Measurements from ENCODE around the gene GATAD2A.
"Not testable (repeated sequence)": the region's sequence is repeated elsewhere in the genome, so short reads cannot be mapped to it uniquely, and the experiment has no call there.

The GATAD2A gene, protein sequence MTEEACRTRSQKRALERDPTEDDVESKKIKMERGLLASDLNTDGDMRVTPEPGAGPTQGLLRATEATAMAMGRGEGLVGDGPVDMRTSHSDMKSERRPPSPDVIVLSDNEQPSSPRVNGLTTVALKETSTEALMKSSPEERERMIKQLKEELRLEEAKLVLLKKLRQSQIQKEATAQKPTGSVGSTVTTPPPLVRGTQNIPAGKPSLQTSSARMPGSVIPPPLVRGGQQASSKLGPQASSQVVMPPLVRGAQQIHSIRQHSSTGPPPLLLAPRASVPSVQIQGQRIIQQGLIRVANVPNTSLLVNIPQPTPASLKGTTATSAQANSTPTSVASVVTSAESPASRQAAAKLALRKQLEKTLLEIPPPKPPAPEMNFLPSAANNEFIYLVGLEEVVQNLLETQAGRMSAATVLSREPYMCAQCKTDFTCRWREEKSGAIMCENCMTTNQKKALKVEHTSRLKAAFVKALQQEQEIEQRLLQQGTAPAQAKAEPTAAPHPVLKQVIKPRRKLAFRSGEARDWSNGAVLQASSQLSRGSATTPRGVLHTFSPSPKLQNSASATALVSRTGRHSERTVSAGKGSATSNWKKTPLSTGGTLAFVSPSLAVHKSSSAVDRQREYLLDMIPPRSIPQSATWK

DNA sequence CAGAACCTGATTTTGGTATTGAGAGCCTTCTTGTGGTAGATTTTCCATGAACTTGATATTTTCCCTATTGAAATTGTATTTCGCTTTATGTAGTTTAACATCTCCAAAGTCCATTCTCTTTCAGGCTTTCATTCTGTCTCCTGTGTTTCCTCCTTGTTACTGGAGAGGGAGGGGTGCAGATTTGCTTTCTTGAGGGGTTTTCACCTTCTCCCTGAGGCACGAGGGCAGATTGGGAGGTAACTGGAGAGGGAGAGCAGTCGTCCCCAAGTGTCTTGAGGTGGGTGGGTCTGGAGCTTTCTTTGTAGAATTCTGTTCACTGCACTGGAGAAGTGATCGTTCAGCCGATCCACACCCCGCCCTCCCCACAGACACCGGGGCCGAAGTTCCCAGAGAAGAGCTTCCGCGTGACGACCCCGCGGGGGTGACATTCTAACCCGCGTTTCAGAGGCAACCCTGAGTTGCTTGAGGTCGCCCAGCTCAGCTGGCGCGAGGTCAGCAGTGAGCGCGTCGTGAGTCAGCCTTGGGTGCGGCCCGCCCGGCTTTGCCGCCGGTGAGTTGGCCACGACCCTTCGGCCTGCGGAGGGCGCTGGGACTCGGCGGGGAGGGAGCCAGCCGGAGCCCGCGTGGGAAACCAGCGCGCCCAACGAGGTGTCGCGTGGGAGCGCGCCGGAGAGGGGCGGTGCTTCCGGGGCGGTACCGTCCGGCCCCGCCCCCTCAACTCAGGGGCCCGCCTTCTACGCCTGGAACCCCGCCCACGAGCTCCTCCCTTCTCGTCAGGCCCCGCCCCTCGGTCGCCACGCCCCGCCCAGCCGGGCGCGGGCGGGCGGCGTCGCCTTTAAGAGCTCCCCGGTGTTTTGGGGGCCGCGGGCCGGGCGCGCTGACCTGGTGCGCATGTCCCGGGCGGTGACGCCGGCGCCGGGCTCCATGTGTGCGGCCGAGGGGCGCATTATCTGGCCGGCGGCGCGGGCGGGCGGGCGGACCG, at the start of gene GATAD2A:
Gene GATAD2A, plus strand, starts transcription at position 797 of the 982 bp plus-strand sequence. CDS start 59,671 bp downstream, outside the sequence.
- peak; percentile 63 for DNase-seq

DNA sequence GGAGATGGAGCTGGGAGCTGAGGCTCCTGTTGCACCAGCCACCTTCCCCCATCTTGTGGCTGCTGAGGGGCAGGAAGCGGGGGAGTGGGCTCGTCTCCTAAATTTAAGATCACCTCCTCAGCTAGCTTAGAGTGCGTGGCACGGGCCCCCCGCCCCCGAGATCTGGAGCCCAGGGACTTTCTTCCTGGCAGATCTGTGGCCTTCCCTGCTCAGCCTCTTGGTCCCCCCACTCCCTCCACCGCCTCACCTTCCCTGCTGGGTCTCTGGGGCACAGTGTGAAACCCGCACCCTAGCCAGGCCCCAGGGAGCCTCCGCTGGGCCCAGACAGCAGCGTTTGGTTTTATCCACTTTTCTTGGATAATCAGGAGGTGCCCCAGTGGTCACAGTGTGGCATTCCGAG, 49.0 kb upstream of the GATAD2A start:
- no peak for DNase-seq

DNA sequence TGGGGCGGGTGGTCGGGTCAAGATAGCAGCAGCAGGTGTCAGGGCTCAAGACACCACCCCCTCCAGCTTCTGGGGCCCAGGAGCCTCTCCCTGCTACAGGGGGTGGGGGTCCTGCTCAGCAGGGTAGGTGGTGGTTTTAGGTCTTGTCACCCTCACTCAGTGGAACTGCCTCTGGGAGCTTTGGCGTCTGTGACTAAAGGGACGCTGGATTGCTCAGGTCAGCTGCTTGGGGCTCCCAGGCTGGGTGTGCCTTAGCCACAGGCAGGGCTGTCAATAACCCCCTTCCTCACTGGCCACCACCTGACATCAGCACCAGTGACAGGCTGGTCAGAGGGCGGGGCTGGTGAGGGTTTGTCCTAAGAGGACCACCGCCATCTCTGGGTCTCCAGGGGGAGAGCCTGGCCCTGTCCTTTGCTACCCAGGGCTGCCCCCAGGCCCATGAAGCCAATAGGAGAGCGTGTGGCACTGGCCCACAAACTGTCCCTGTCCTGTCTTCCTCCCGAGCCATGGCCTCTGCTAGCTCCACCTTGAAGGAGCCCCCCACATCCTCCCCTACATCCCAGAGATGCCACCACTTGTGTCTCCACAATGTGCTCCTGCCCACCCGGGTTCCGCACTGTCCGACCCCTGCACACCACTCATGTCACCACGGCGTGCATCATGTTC, 48.4 kb upstream of the GATAD2A start:
- no peak for DNase-seq

DNA sequence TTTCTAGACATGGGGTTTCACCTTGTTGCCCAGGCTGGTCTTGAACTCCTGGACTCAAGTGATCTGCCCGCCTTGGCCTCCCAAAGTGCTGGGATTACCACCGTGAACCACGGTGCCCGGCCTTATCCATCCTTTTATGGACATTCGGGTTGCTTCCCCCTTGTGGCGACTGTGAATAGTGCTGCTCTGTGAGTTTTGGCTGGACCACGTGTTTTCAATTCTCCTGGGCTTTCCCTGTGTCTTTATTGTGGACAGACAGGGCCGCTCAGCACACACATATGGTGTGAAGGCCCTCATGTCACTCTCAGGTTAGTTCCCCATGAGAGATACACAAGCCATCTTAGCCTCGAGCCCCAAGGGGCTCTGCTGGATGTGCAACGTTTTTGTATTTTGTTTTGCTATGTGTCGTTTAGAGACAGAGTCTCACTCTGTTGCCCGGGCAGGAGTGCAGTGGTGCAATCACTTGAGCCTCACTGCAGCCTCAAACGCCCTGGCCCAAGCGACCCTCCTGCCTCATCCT, 44.3 kb upstream of the GATAD2A start:
- peak; percentile 28 for DNase-seq

DNA sequence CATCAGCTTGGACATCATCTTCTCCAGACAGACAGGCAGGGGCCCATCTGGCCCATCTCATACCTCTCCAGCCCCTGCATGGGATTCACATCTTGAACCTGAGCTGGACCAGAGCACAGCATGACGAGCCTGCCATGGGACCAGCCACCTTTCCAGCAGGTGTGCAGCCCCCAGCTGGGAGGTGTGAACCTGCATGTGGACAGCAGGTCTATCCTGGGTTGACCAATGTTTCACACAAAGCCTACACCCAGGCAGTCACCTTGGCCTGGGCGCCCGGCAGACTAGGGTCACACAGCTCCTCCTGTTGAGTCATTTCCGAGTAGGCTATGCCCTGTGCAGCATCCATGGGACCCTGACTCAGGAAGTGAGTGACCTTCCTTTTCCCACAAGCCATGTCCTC, 43.4 kb upstream of the GATAD2A start:
- DNase-seq, result no peak

DNA sequence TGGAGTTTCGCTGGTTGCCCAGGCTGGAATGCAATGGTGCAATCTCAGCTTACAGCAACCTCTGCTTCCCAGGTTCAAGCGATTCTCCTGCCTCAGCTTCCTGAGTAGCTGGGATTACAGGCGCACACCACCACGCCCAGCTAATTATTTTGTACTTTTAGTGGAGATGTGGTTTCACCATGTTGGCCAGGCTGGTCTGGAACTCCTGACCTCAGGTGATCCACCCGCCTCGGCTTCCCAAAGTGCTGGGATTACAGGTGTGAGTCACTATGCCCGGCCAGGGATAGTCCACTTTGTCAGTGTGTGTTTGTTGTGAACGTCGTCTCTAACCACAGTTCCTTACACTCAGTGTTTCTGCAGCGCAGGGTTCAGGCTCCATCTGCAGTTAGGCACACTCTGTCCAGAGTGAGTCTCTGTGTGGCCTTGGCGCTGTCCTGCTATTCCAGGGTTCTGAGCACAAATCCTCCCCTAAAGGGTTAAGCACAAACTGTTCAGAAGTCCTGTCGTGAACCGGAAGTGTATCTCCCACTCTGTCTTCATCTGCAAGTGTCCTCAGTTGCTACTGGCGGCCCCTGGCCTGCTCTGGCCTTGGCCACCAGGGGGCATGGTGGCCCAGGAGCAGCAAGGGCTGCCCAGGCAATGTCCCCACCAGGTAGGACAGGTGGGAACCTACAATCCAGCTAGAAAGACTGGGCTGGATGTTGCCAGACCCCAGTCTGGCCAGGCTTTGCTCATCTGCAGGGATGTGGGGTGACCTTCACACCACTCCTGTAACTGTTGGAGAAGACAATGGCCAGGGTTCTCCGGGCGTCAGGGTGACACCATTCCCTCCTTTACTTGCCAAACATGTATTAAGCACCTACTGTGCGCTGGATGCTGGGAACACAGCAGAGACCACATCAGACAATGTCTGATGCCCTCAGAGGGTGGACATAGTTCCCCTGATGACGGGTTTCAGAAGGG, 38.8 kb upstream of the GATAD2A start:
- DNase-seq, result no peak

DNA sequence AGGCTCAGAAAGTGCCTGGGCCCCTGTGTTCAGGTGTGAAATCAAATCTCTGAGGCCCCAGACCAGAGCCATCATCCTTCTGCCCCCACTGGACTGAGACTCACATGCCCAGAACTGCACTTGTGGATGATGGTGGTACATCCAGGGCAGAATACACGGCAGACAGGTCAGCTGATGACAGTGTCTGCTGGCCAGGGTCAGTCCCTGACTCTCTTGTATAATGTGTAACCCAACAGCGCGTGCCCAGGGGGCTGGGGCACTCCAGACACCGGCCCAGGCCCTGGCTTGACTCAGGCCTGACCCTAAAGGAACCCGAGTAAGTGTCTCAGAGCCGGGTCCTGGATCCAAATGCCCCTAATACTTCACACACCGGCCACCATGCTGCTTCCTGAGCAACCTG, 37.4 kb upstream of the GATAD2A start:
- no peak for DNase-seq

DNA sequence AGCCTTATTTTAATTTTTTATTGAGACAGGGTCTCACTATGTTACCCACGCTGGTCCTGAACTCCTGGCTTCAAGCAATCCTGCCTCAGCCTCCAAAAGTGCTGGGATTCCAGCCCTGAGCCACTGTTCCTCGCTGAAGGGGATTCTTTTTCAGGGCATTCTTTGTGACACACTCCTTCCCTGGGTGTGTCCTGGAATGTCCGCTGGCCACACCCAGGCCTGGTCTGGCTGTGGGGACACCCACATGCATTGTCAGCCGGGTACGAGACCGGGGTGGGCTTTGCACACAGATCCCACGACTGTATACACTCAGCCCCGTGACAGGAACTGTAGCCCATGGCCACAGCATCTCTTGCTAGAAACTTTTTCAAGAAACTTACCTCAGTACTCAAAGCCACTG, 34.4 kb upstream of the GATAD2A start:
- DNase-seq, result no peak

DNA sequence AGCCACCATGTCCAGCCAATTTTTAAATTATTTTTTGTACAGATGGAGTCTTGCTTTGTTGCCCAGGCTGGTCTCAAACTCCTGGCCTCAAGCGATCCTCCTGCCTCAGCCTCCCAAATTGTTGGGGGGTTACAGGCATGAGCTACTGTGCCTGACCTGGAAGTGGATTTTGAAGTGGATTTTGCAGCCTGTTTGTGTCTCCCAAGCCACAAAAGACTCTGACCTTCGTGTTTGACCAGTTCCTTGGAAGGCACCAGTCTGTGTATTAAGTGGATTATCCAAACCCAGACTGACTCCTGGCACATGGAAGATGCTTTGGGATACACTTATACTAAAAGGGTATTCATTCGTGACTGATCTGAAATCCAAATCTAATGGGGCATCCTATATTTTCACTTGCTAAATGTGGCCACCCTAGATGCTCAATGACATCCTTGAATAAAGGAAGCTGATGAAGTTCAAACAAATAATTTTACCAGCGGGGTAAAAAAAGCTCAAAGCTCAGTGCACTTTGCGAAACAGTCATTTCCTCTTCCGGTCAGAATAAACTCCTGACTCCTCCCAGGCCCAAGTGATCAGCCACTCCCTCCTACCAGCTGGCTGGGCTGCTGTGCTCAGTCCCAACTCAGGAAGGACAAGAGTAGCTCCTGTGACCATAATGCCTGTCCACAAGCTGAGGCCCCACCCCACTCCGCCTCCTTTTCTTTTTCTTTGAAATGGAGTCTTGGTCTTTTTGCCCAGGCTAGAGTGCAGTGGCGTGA, 32.6 kb upstream of the GATAD2A start:
- no peak for DNase-seq

DNA sequence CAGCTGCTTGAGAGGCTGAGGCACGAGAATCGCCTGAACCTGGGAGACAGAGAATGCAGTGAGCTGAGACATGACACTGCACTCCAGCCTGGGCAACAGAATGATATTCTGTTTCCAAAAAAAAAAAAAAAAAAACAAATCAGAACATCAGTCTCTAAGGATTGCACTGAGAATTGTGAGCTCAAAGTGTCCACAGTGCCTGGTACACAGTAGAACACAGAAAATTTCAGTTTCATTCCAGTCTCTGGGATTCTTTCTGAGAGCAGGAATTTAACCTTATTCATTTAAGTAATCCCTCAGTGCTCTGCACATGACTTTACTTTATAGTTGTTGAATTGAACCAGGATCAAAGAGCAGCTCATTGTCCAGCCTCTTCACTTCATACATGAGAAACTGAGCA, 25.9 kb upstream of the GATAD2A start:
- no peak for DNase-seq

DNA sequence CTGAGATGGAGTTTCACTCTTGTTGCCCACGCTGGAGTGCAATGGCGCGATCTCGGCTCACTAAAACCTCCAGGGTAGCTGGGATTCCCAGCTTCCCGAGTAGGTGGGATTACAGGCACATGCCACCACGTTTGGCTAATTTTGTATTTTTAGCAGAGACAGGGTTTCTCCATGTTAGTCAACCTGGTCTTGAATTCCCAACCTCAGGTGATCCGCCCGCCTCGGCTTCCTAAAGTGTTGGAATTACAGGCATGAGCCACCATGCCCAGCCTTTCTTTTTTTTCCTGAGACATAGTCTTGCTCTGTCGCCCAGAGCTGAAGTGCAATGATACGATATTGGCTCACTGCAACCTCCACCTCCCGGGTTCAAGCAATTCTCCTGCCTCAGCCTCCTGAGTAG, 25.2 kb upstream of the GATAD2A start:
- DNase-seq, result not testable (repeated sequence)

DNA sequence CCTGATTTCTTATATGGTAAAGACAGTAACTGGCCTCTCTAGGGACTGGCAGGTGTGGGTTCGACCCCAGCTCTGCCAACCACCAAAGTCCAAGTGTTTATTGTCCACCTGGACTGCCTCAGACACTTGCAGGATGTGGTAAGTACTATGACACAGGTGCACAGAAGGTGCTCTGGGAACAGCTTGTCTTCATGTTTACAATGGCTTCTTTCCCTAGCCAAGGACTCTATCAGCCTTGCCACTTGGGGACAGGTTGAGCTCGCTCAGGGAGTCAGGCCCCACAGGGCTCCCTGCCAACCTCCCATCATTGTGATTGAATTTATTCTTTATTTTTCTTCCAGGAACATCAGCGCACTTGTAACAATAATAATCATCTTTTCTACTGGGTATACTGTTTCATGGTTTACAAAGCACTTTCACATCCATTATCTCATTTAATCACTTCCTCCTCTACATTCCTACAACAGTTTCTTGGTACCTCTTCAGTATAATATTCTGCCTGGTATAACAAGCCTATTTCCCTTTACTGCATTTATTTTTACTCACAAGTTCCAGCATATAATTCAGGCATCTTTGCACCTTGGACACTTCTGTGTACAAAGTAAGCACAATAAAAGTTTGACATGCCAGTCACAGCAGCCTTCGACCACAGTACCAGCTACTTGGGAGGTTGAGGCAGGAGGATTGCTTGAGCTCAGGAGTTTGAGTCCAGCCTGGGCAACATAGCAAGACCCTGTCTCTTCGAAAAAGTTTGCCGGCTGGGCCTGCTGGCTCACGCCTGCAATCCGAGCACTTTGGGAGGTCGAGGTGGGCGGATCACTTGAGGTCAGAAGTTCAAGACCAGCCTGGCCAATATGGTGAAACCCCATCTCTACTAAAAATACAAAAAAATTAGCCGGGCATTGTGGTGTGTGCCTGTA, 24.2 kb upstream of the GATAD2A start:
- DNase-seq, result no peak

DNA sequence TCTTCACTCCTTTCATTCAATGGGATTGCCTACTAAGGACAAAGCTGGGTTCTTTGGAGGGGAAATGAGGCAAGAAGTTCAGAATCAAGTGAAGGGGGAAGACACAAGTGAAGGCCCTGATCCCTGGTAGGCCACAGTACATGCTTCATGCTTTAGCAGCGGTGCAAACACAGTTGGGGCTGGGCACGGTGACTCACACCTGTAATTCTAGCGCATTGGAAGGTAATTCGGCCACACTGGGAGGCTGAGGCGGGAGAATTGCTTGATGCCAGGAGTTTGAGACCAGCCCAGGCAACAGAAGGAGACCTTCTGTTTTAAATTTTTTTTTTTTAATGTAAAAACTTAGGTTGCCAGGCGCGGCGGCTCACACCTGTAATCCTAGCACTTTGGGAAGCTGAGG, 23.4 kb upstream of the GATAD2A start:
- DNase-seq, result no peak

DNA sequence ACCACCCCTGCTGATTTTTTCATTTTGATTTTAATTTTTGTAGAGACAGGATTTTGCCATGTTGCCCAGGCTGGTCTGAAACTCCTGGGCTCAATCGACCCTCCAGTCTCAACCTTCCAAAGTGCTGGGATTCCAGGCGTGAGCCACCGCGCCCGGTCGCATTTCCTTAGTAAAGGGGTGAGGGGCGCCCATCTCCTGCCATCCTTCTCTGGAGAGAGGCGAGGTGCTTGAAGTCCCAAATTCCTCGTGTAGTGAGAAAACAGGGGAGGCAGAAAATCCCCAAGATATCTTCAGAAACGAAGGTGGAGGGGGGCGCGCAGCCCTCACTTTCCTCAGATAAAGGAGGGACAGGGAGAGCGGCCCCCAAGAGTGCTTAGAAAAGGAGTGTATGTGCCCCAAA, 21.0 kb upstream of the GATAD2A start:
- no peak for DNase-seq

DNA sequence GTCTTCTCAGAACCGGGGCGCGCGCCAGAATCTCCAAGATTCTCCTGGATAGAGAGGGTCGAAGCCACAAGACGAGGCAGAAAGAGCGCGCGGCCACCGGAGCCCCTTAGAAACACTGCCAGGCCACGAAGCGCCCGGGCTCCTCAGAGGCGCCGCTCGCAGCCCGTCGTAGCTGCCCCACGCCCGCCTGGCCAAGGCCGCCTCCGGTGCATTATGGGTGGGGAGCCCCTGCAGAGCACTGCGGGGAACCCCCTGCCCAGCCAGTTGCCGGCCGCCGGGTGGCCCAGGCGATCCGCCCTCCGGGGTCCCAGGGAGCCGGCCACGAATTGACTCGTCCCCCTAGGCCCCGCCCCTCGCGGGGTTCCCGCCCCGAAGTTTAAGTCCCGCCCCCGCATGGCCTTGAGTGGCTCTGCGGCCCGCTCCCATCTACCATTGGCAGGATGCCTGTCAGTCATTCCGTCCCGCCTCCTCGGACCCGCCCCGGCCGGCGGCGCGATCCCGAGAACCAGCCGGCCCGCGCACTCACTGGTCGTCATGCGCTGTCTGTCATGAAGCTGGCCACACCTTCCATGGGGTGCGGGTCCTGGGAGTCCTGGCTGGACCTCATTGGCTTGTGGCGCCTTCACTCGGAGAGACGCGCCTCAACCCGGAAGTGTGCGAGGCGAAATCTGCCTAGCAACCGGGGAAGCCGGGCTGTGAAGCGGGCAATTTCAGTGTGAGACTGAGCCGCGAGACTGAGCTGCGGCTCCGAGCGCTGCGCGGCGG, 20.2 kb upstream of the GATAD2A start:
- DNase-seq, result peak; percentile 99

DNA sequence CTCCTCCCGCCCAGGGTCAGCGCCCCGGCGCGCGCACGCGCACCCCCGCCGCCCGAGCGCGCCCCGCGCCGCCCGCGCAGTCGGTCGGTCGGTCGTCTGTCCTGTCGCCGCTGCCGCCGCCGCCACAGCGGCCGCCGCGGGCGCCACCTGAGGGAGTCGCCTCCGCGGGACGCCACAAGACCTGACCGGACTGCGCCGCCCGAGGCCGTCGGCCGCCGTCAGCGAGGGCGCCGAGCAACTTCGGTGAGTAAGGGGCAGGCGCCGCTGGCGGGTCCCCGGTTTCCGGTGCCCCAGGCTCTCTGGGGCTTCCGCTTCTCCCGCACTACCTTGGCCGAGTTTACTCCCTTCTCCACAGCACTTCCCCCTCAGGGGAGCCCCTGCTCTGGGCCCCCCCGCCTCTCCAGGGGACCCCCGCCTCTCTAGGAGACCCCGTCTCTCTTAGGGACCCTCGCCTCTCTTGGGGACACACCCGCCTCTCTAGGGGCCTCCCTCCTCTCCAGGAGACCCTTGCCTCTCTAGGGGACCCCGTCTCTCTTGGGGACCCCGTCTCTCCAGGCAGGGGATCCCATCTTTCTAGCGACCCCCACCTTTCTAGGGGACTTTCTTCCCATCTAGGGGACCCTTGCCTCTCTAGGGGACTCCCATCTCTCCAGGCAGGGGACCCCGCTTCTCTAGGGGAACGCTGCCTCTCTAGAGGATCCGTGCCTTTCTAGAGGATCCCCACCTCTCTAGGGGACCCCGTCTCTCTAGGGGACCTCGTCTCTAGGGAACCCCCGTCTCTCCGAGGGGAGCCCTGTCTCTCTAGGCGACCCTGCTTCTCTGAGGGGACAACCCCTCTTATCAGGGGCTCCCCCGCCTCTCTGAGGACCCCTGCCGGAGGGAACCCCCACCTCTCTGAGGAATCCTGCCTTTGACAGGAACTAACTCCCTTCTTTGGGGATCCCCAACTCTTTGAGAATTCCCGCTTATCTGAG, 19.3 kb upstream of the GATAD2A start:
- no peak for DNase-seq

DNA sequence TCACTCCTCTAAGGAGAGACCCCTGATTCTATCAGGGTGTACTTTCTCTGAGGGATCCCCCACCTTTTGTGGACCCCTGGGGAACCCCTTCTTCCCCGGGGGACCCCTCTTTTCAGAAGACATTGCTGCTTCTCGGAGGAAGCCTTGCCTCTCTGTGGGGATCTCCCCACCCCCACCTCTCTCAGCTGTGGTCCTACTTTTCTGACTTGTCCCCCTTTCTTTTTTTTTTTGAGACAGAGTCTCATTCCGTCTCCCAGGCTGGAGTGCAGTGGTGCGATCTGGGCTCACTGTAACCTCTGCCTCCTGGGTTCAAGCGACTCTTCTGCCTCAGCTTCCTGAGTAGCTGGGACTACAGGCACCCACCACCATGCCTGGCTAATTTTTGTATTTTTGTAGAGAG, 18.4 kb upstream of the GATAD2A start:
- no peak for DNase-seq
